K562 (cell line): ENCODE data around the gene MDC1. TPM values are rescaled to one million over a fixed set of nuclear protein-coding genes. Genes with fewer than 3 reads are reported as not detected.
A peak's percentile ranks its signal among the peaks of the same experiment; 100 is the strongest.

Source experiments
- ATAC-seq: fragments of 200-7000 bp; cut with Tn5 transposase; 3 replicates; pipeline ENCODE4 v1.9.1; 2020; ENCODE audit warnings: moderate library complexity
- BruUV-seq: library from RNA; stranded (reverse); fragments of 400-500 nt; replicated peaks from 2 replicates; lab custom pipeline; 2021; lab: Mats Ljungman, UMichigan
- CTCF ChIA-PET: fragments of 300-600 bp; formaldehyde crosslinking; extraction: SDS; loops from one replicate; lab custom pipeline; 2021; ENCODE audit warnings: low intra/inter-chr PET ratio; lab: Yijun Ruan, JAX
- POLR2A ChIA-PET: fragments of 300-600, 350-650 bp; sonication (Branson Sonifier 250); formaldehyde crosslinking; extraction: SDS; loops from one replicate; lab custom pipeline; 2021; ENCODE audit warnings: antibody characterized with exemption, inconsistent platforms; lab: Yijun Ruan, JAX
- DNase-seq, 4 experiments: peaks; one replicate each; pipeline versions ENCODE4 v3.0.0 to v3.0.0-alpha.2; 2011 to 2018; ENCODE audit warnings: low spot score in 3 of 4, mixed read lengths in 3 of 4; ENCODE audit errors: extremely low read depth in 1 of 4
- FAIRE-seq: peaks from 2 replicates; lab custom pipeline; 2011; peaks lifted over from hg19 to GRCh38; lab: Jason Lieb, UNC
- H2AFZ ChIP-seq: 2 replicates; pipeline ENCODE4 v1.6.0; 2011; ENCODE audit warnings: low read depth, low read length, control low read depth, inconsistent platforms
- H3K27ac ChIP-seq: fragments of 200-600 bp; 3 replicates; pipeline ENCODE4 v1.8.0; 2011; ENCODE audit warnings: low read depth, mild to moderate bottlenecking, control low read depth, inconsistent platforms, low read length, moderate library complexity, mixed read lengths; ENCODE audit errors: extremely low read depth
- H3K27me3 ChIP-seq, 2 experiments: fragments of 300-600 bp in 1 of 2; 2 replicates in 1 of 2; 3 replicates in 1 of 2; pipeline versions ENCODE4 v1.6.0 to v1.8.0; 2011; ENCODE audit warnings: inconsistent platforms in 2 of 2, low read length in 2 of 2, mild to moderate bottlenecking in 1 of 2, mixed read lengths in 1 of 2, moderate library complexity in 1 of 2; ENCODE audit not compliant: control insufficient read depth in 2 of 2, insufficient read depth in 2 of 2
- H3K36me3 ChIP-seq: fragments of 300-600 bp; 3 replicates; pipeline ENCODE4 v1.8.0; 2011; ENCODE audit warnings: mild to moderate bottlenecking, low read length, inconsistent platforms; ENCODE audit not compliant: control insufficient read depth, insufficient read depth
- H3K4me1 ChIP-seq, 2 experiments: fragments of 200-600 bp in 1 of 2; replicated peaks in 1 of 2; 2 replicates in 1 of 2; 3 replicates in 1 of 2; pipeline versions ENCODE4 v1.5.1 to v1.8.0; 2011; ENCODE audit warnings: inconsistent platforms in 2 of 2, low read length in 2 of 2, mild to moderate bottlenecking in 1 of 2, mixed read lengths in 1 of 2, moderate library complexity in 1 of 2; ENCODE audit not compliant: control insufficient read depth in 2 of 2, insufficient read depth in 2 of 2
- H3K4me2 ChIP-seq: 2 replicates; pipeline ENCODE4 v1.6.1; 2011; ENCODE audit warnings: low read length, control low read depth, inconsistent platforms, mixed read lengths; ENCODE audit not compliant: insufficient read depth
- H3K4me3 ChIP-seq: fragments of 200-600 bp; sonication (generic), shearing (Covaris generic); 2 replicates; pipeline ENCODE4 v1.5.1; 2016; ENCODE audit warnings: control low read depth, inconsistent platforms
- H3K79me2 ChIP-seq: fragments of 200-600 bp; 3 replicates; pipeline ENCODE4 v1.8.0; 2011; ENCODE audit warnings: low read length, inconsistent platforms; ENCODE audit not compliant: control insufficient read depth, insufficient read depth
- H3K9ac ChIP-seq, 2 experiments: 2 replicates each; pipeline versions ENCODE4 v1.6.0 to v1.6.1; 2011; ENCODE audit warnings: low read depth in 2 of 2, low read length in 2 of 2, control low read depth in 1 of 2, inconsistent platforms in 1 of 2, mild to moderate bottlenecking in 1 of 2, mixed read lengths in 1 of 2; ENCODE audit not compliant: insufficient read depth in 1 of 2
- H3K9me1 ChIP-seq: one replicate; pipeline ENCODE4 v1.6.0; 2011; ENCODE audit warnings: inconsistent platforms, mild to moderate bottlenecking, low read length, moderate library complexity; ENCODE audit not compliant: control insufficient read depth, insufficient read depth
- H3K9me3 ChIP-seq: replicated peaks from 2 replicates; pipeline ENCODE4 v1.5.1; 2011; ENCODE audit warnings: low read depth, low read length, inconsistent platforms; ENCODE audit not compliant: control insufficient read depth, insufficient read depth
- H4K20me1 ChIP-seq: replicated peaks from 2 replicates; pipeline ENCODE4 v1.6.1; 2011; ENCODE audit warnings: low read length, inconsistent platforms, mixed read lengths; ENCODE audit not compliant: control insufficient read depth, insufficient read depth
- DACH1 ChIP-seq: fragments of 450-650 bp; IDR thresholded peaks from 2 replicates; pipeline ENCODE4 v1.6.1; 2018; ENCODE audit not compliant: partially characterized antibody
- EWSR1 ChIP-seq: fragments of 450-650 bp; IDR thresholded peaks from 2 replicates; pipeline ENCODE4 v1.6.1; 2018; ENCODE audit warnings: borderline replicate concordance, mild to moderate bottlenecking, low read depth, moderate library complexity; ENCODE audit not compliant: partially characterized antibody
- GABPA ChIP-seq: fragments of 200-800 bp; sonication (Bioruptor generic); conservative IDR thresholded peaks from 2 replicates; pipeline ENCODE4 v1.6.1; 2016; ENCODE audit warnings: low read depth, missing genetic modification characterization, missing compliant biosample characterization
- GTF2F1 ChIP-seq: IDR thresholded peaks from 2 replicates; pipeline ENCODE4 v1.6.1; 2011; ENCODE audit warnings: low read depth, low read length, improper control_type of control experiment
- HEY1 ChIP-seq: fragments of 250-450 bp; sonication (Bioruptor Pico); IDR thresholded peaks from 2 replicates; pipeline ENCODE4 v1.5.0; 2020; ENCODE audit warnings: mild to moderate bottlenecking, moderate library complexity, borderline replicate concordance
- POLR2B ChIP-seq: fragments of 450-650 bp; IDR thresholded peaks from 2 replicates; pipeline ENCODE4 v1.6.1; 2018; ENCODE audit warnings: low read depth; ENCODE audit not compliant: partially characterized antibody
- POLR2G ChIP-seq: fragments of 200-400 bp; formaldehyde crosslinking; IDR thresholded peaks from 2 replicates; pipeline ENCODE4 v1.6.1; 2017; ENCODE audit warnings: low read depth, mild to moderate bottlenecking, antibody characterized with exemption, low read length, moderate library complexity
- RAD21 ChIP-seq, 2 experiments: fragments of 250-450 bp in 1 of 2; fragments of 450-650 bp in 1 of 2; sonication (Bioruptor Pico) in 1 of 2; formaldehyde crosslinking in 1 of 2; IDR thresholded peaks in 1 of 2; conservative IDR thresholded peaks in 1 of 2; 2 replicates each; pipeline versions ENCODE4 v1.4.0 to v1.8.0; 2020 to 2022; ENCODE audit warnings: mild to moderate bottlenecking in 2 of 2, moderate library complexity in 1 of 2
- SMC3 ChIP-seq: conservative IDR thresholded peaks from 2 replicates; pipeline ENCODE4 v1.6.1; 2011; ENCODE audit warnings: low read depth, low read length, improper control_type of control experiment; ENCODE audit not compliant: insufficient read depth
- TCF7 ChIP-seq: sonication (generic); IDR thresholded peaks from 2 replicates; pipeline ENCODE4 v1.6.1; 2016; ENCODE audit warnings: antibody characterized with exemption, borderline replicate concordance
- ZBTB33 ChIP-seq: sonication (generic); formaldehyde crosslinking; IDR thresholded peaks from 2 replicates; pipeline ENCODE4 v1.8.1; 2023; ENCODE audit warnings: mild to moderate bottlenecking, missing genetic modification reagents
- ZC3H8 ChIP-seq: fragments of 450-650 bp; IDR thresholded peaks from 2 replicates; pipeline ENCODE4 v1.6.1; 2017
- ZNF165 ChIP-seq: fragments of 250-450 bp; sonication (Bioruptor Pico); IDR thresholded peaks from 2 replicates; pipeline ENCODE4 v1.4.0; 2020; ENCODE audit warnings: borderline replicate concordance
- WGBS: fragments of 100-300 bp; shearing (Covaris generic); methylation state at CpG from one replicate; pipeline ENCODE4 v1.1.6; 2016; ENCODE audit warnings: low coverage, mixed read lengths; ENCODE audit not compliant: insufficient coverage; ENCODE audit errors: missing lambda C conversion rate; 5-methylcytosine and 5-hydroxymethylcytosine counted together
- in situ Hi-C: fragments of 300-500 bp; cut with MboI; formaldehyde crosslinking; loops from 4 replicates; pipeline ENCODE4 v1.15.0; 2018; ENCODE audit warnings: inconsistent platforms, mixed read lengths
- intact Hi-C: fragments of 100-400 bp; cut with micrococcal nuclease; formaldehyde crosslinking; loops from 2 replicates; pipeline ENCODE4 v1.14.2; 2022
- polyA plus RNA-seq, 8 experiments: library from polyadenylated mRNA; depleted of rRNA in 4 of 8; stranded (reverse) in 5 of 8; unstranded in 3 of 8; fragments of >200 nt; fragmentation: Nextera tagmentation in 2 of 8; fragmentation: Illumina TruSeq in 1 of 8; extraction: Ambion mirVana in 2 of 8; extraction: Trizol in 1 of 8; gene quantifications; 2 replicates each; pipeline versions ENCODE4 v1.2.1 to v1.2.3, GENCODE V29; 2011 to 2014; ENCODE audit warnings: inconsistent platforms in 1 of 8, missing spikeins in 1 of 8
- total RNA-seq, 7 experiments: library from RNA; depleted of rRNA in 6 of 7; stranded (reverse); fragments of >200 nt in 6 of 7; fragmentation: Illumina TruSeq in 2 of 7; extraction: Trizol in 2 of 7; gene quantifications; 2 replicates each; pipeline versions ENCODE4 v1.2.1 to v1.2.3, GENCODE V29; 2011 to 2021; ENCODE audit warnings: low replicate concordance in 1 of 7

Gene MDC1
- total and polyA plus RNA-seq, 9 of the 15 experiments (the other 6 are each of a cell fraction or from before 2014, with no cell fraction given), result 8.2 to 114 (median 20.0) TPM

- TF ChIP-seq ZNF165 (no peak), GTF2F1 (no peak)
Measured at GRCh38 chr6:30672445-30673253, 44.4 kb downstream of the MDC1 start, which contains the start of gene DHX16 (continued).

- intact Hi-C loops, result loop anchor here (5.0 kb wide), 1 partner anchor 114 kb away; the partner anchor contains the start of genes GNL1 and PRR3
- peaks cover 6% of the 10 kb centered on the region for H3K9me1 ChIP-seq
- no peak overlapping the region for H3K27ac ChIP-seq
- CTCF ChIA-PET, result interaction anchor here (0.6 kb wide), 1 partner anchor 154 kb away, joined by 3 read pairs; no protein-coding TSS in a partner anchor
- H2AFZ ChIP-seq, result no peak overlapping the region
- no peaks in the 10 kb centered on the region for H3K9me3 ChIP-seq
- in situ Hi-C loops, result loop anchor here (5.0 to 10.0 kb wide), 3 partner anchors 54 to 414 kb away; partner anchors contain the start of gene TUBB
- peak; percentile 37 for FAIRE-seq
- ATAC-seq, result peak; percentile 29; the same call in 2 of the 3 replicates
- peaks cover 7 to 27% of the 10 kb centered on the region in 2 experiments for H3K4me1 ChIP-seq
- WGBS, result 81% methylated on average over 27 of the region's 27 CpGs
- peak overlapping the region in 1 of 2 experiments; percentile 11; a peak in 1 of 4 replicates for H3K9ac ChIP-seq
- H3K27me3 ChIP-seq, result no peaks in the 10 kb centered on the region
- H3K79me2 ChIP-seq, result peaks cover 20% of the 10 kb centered on the region
- no TSS peak for BruUV-seq
- peaks cover 40% of the 10 kb centered on the region for H3K36me3 ChIP-seq
- H3K4me3 ChIP-seq, result no peak overlapping the region
- POLR2A ChIA-PET, result interaction anchor here (1.8 to 2.5 kb wide), 3 partner anchors 14 to 58 kb away, joined by 8 to 21 read pairs (median 9); no protein-coding TSS in a partner anchor
- DNase-seq, result peak in 2 of 4 experiments; percentile 49 to 60
- H3K4me2 ChIP-seq, result no peak overlapping the region
- no peaks in the 10 kb centered on the region for H4K20me1 ChIP-seq
- TF ChIP-seq SMC3 (0 out of 2 replicates have a peak, but pooled peaks have one; percentile 13), DACH1 (no peak), TCF7 (peak; percentile 52; the same call in 1 of the 2 replicates), ZC3H8 (no peak), POLR2B (no peak), GABPA (tag) (no peak), HEY1 (no peak), RAD21 (CRISPR knock-in tag; conservative IDR thresholded peaks at IDR 0.05 in 1 of 2, IDR thresholded peaks at IDR 0.05 in 1 of 2) (peak in 1 of 2 experiments; percentile 16; a peak in 2 of 4 replicates), ZBTB33 (CRISPR knock-in tag) (peak; percentile 98), POLR2G (no peak), EWSR1 (no peak)
Measured at GRCh38 chr6:30670760-30671527, 46.1 kb downstream of the MDC1 start.
